Neural cell (in vitro differentiated cells): ENCODE measurements around the gene KCNJ6. TPM values are rescaled to one million over a fixed set of nuclear protein-coding genes. Genes with fewer than 3 reads are reported as not detected.

Experiments
- H2AFZ ChIP-seq: fragments of 200-600, 300-800 bp; sonication (generic), shearing (Covaris generic); 2 replicates; pipeline ENCODE4 v1.6.0; 2014; ENCODE audit warnings: low read depth, mild to moderate bottlenecking, antibody characterized with exemption, low read length, moderate library complexity
- H3F3A ChIP-seq: fragments of 200-600 bp; shearing (Covaris generic); 2 replicates; pipeline ENCODE4 v1.6.1; 2016; ENCODE audit warnings: mild to moderate bottlenecking, moderate library complexity, mixed read lengths, antibody characterized with exemption, low read length; ENCODE audit not compliant: insufficient read depth, poor library complexity, severe bottlenecking
- H3K27ac ChIP-seq: fragments of 200-600, 300-800 bp; sonication (generic), shearing (Covaris generic); 2 replicates; pipeline ENCODE4 v1.5.1; 2014; ENCODE audit warnings: mild to moderate bottlenecking, low read length, moderate library complexity
- H3K27me3 ChIP-seq: fragments of 300-800, 200-600 bp; sonication (generic), shearing (Covaris generic); 2 replicates; pipeline ENCODE4 v1.6.0; 2014; ENCODE audit warnings: mild to moderate bottlenecking, low read depth, low read length, moderate library complexity; ENCODE audit not compliant: insufficient read depth
- H3K36me3 ChIP-seq: fragments of 300-800, 200-600 bp; sonication (generic), shearing (Covaris generic); 2 replicates; pipeline ENCODE4 v1.5.1; 2014; ENCODE audit warnings: mild to moderate bottlenecking, antibody characterized with exemption, low read length, moderate library complexity; ENCODE audit not compliant: insufficient read depth
- H3K4me2 ChIP-seq: fragments of 300-800, 200-600 bp; sonication (generic), shearing (Covaris generic); 2 replicates; pipeline ENCODE4 v1.6.0; 2014; ENCODE audit warnings: mild to moderate bottlenecking, low read length
- H3K4me3 ChIP-seq: fragments of 300-800, 200-600 bp; sonication (generic), shearing (Covaris generic); 2 replicates; pipeline ENCODE4 v1.5.1; 2014; ENCODE audit warnings: mild to moderate bottlenecking, low read length, moderate library complexity
- H3K79me2 ChIP-seq: fragments of 200-600 bp; shearing (Covaris generic); replicated peaks from 2 replicates; pipeline ENCODE4 v1.6.0; 2014; ENCODE audit warnings: mild to moderate bottlenecking, low read length, moderate library complexity; ENCODE audit not compliant: insufficient read depth
- H3K9ac ChIP-seq: fragments of 300-800, 200-600 bp; sonication (generic), shearing (Covaris generic); 2 replicates; pipeline ENCODE4 v1.6.1; 2016; ENCODE audit warnings: mild to moderate bottlenecking, low read length, mixed read lengths
- H3K9me2 ChIP-seq: fragments of 200-600 bp; shearing (Covaris generic); 2 replicates; pipeline ENCODE4 v1.6.1; 2016; ENCODE audit warnings: mild to moderate bottlenecking, low read length, mixed read lengths; ENCODE audit not compliant: insufficient read depth
- H3K9me3 ChIP-seq: fragments of 200-600, 300-800 bp; sonication (generic), shearing (Covaris generic); 2 replicates; pipeline ENCODE4 v1.6.1; 2016; ENCODE audit warnings: mild to moderate bottlenecking, mixed run types, low read length, moderate library complexity, mixed read lengths
- H4K20me1 ChIP-seq: fragments of 200-600 bp; shearing (Covaris generic); 2 replicates; pipeline ENCODE4 v1.6.1; 2016; ENCODE audit warnings: mild to moderate bottlenecking, mixed run types; ENCODE audit not compliant: insufficient read depth
- CTCF ChIP-seq: fragments of 450-650 bp; IDR thresholded peaks from 2 replicates; pipeline ENCODE4 v1.5.1; 2014; ENCODE audit warnings: antibody characterized with exemption, mild to moderate bottlenecking, moderate library complexity; ENCODE audit not compliant: poor library complexity, severe bottlenecking
- EP300 ChIP-seq: fragments of 450-650 bp; conservative IDR thresholded peaks from 2 replicates; pipeline ENCODE4 v1.6.1; 2014; ENCODE audit warnings: antibody characterized with exemption, mild to moderate bottlenecking, moderate library complexity; ENCODE audit not compliant: poor library complexity, severe bottlenecking
- EZH2 ChIP-seq: fragments of 200-600, 300-800 bp; shearing (Covaris generic), sonication (generic); IDR thresholded peaks from 2 replicates; pipeline ENCODE4 v1.6.1; 2014; ENCODE audit warnings: antibody characterized with exemption, low read length, borderline replicate concordance, mild to moderate bottlenecking; ENCODE audit not compliant: insufficient read depth, poor library complexity, severe bottlenecking
- MXI1 ChIP-seq: fragments of 450-650 bp; conservative IDR thresholded peaks from 2 replicates; pipeline ENCODE4 v1.6.1; 2014; ENCODE audit warnings: antibody characterized with exemption, mild to moderate bottlenecking; ENCODE audit not compliant: poor library complexity, severe bottlenecking
- POLR2AphosphoS5 ChIP-seq: IDR thresholded peaks from 2 replicates; pipeline ENCODE4 v1.6.1; 2012
- RAD21 ChIP-seq: fragments of 450-650 bp; conservative IDR thresholded peaks from 2 replicates; pipeline ENCODE4 v1.6.1; 2014; ENCODE audit warnings: antibody characterized with exemption, mild to moderate bottlenecking, moderate library complexity
- SMC3 ChIP-seq: fragments of 450-650 bp; conservative IDR thresholded peaks from 2 replicates; pipeline ENCODE4 v1.6.1; 2014; ENCODE audit warnings: antibody characterized with exemption, mild to moderate bottlenecking, moderate library complexity; ENCODE audit not compliant: poor library complexity
- TAF1 ChIP-seq: IDR thresholded peaks from 2 replicates; pipeline ENCODE4 v1.6.1; 2012; ENCODE audit warnings: low read depth
- polyA plus RNA-seq: library from polyadenylated mRNA; depleted of rRNA; stranded (reverse); fragments of >200 nt; gene quantifications from 2 replicates; pipeline ENCODE4 v1.2.3, GENCODE V29; 2014
- TF ChIP-seq, protein P1 (sequence below): IDR thresholded peaks from 2 replicates; pipeline ENCODE4 v1.6.1; 2012; ENCODE audit warnings: borderline replicate concordance

Gene KCNJ6
- polyA plus RNA-seq, 1 donor from 2014 or later, result 1.7 TPM

DNA sequence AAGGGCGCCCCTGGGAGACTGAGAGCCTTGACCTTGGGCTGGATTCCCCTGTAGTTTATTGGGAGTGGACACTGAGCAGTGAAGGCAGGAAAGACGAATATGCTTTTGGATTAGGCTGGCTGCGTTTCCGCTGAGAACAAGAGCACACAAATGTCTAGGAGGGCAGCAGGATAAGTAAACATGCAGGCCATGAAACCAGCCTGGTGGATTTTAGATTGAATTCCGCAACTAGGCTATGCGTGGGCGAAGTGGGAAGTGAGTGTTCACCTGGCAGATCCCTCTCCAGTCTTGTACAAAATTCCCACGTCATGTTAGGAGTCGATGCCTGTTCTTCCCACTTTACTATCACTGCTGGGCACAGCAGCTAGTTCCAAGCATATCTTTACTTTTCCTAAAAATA is 21.4 kb upstream of the KCNJ6 start:
- Histone ChIP-seq H2AFZ (no peak overlapping the region), H3K9me3 (peaks cover 5% of the 10 kb centered on the region), H3K79me2 (no peaks in the 10 kb centered on the region), H3K36me3 (no peaks in the 10 kb centered on the region), H3K27me3 (no peaks in the 10 kb centered on the region), H3K4me3 (no peak overlapping the region), H4K20me1 (no peaks in the 10 kb centered on the region), H3K4me2 (no peak overlapping the region), H3K27ac (no peak overlapping the region), H3K9ac (no peak overlapping the region), H3K9me2 (no peaks in the 10 kb centered on the region), H3F3A (no peaks in the 10 kb centered on the region)
- TF ChIP-seq POLR2AphosphoS5 (no peak), CTCF (no peak)
- TF ChIP-seq, protein P1, sequence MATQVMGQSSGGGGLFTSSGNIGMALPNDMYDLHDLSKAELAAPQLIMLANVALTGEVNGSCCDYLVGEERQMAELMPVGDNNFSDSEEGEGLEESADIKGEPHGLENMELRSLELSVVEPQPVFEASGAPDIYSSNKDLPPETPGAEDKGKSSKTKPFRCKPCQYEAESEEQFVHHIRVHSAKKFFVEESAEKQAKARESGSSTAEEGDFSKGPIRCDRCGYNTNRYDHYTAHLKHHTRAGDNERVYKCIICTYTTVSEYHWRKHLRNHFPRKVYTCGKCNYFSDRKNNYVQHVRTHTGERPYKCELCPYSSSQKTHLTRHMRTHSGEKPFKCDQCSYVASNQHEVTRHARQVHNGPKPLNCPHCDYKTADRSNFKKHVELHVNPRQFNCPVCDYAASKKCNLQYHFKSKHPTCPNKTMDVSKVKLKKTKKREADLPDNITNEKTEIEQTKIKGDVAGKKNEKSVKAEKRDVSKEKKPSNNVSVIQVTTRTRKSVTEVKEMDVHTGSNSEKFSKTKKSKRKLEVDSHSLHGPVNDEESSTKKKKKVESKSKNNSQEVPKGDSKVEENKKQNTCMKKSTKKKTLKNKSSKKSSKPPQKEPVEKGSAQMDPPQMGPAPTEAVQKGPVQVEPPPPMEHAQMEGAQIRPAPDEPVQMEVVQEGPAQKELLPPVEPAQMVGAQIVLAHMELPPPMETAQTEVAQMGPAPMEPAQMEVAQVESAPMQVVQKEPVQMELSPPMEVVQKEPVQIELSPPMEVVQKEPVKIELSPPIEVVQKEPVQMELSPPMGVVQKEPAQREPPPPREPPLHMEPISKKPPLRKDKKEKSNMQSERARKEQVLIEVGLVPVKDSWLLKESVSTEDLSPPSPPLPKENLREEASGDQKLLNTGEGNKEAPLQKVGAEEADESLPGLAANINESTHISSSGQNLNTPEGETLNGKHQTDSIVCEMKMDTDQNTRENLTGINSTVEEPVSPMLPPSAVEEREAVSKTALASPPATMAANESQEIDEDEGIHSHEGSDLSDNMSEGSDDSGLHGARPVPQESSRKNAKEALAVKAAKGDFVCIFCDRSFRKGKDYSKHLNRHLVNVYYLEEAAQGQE, result no peak

- H3K9me2 ChIP-seq, result no peaks in the 10 kb centered on the region
- no peaks in the 10 kb centered on the region for H3K27me3 ChIP-seq
- no peaks in the 10 kb centered on the region for H4K20me1 ChIP-seq
- H3K4me3 ChIP-seq, result no peak overlapping the region
- H2AFZ ChIP-seq, result no peak overlapping the region
- H3K4me2 ChIP-seq, result no peak overlapping the region
- H3K36me3 ChIP-seq, result no peaks in the 10 kb centered on the region
- peaks cover 5% of the 10 kb centered on the region for H3K9me3 ChIP-seq
- TF ChIP-seq POLR2AphosphoS5, result no peak
- no peaks in the 10 kb centered on the region for H3K79me2 ChIP-seq
- no peak overlapping the region for H3K27ac ChIP-seq
- H3K9ac ChIP-seq, result no peak overlapping the region
- H3F3A ChIP-seq, result no peaks in the 10 kb centered on the region
Measured at GRCh38 chr21:37936010-37936785, 19.9 kb upstream of the KCNJ6 start.

DNA sequence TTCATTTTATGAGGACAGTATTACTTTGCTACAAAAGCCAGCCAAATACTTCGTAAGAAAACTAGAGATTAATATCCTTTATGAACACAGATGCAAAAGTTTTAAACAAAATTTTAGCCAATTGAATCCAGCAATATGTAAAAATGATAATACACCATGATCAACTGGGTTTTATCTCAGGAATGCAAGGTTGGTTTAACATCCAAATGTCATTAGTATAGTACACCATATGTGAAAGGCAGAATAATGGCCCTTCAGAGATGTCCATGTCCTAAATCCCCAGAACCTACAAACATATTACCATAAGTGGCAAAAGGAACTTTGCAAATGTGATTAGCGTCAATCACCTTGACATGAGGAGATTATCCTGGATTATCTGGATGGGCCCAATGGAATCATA is 16.7 kb upstream of the KCNJ6 start:
- Histone ChIP-seq H3K4me3 (no peak overlapping the region), H3K4me2 (no peak overlapping the region), H3K9me3 (peaks cover 5% of the 10 kb centered on the region), H4K20me1 (no peaks in the 10 kb centered on the region), H3K9me2 (no peaks in the 10 kb centered on the region), H3K36me3 (no peaks in the 10 kb centered on the region), H3F3A (no peaks in the 10 kb centered on the region), H2AFZ (no peak overlapping the region), H3K27ac (no peak overlapping the region), H3K79me2 (no peaks in the 10 kb centered on the region), H3K9ac (no peak overlapping the region), H3K27me3 (no peaks in the 10 kb centered on the region)
- TF ChIP-seq CTCF (no peak), POLR2AphosphoS5 (no peak), TAF1 (no peak), RAD21 (no peak), SMC3 (no peak), MXI1 (no peak), EP300 (no peak), EZH2 (no peak)
- TF ChIP-seq, protein P1, result no peak
